Endodermal cell (in vitro differentiated cells): ENCODE data around the gene SUFU. TPM values are rescaled to one million over a fixed set of nuclear protein-coding genes. Genes with fewer than 3 reads are reported as not detected.

Source experiments
- DNase-seq: peaks from one replicate; pipeline ENCODE4 v3.0.0-alpha.2; 2017
- H3K27ac ChIP-seq: 2 replicates; pipeline ENCODE4 v1.5.1; 2013; ENCODE audit warnings: mild to moderate bottlenecking, low read depth, low read length, moderate library complexity
- H3K27me3 ChIP-seq: 2 replicates; pipeline ENCODE4 v1.6.1; 2013; ENCODE audit warnings: mild to moderate bottlenecking, low read length, moderate library complexity; ENCODE audit not compliant: insufficient read depth, control insufficient read depth, poor library complexity, severe bottlenecking
- H3K36me3 ChIP-seq: 2 replicates; pipeline ENCODE4 v1.7.0; 2013; ENCODE audit warnings: mild to moderate bottlenecking, low read length, moderate library complexity; ENCODE audit not compliant: control insufficient read depth, insufficient read depth
- H3K4me1 ChIP-seq: one replicate; pipeline ENCODE4 v1.7.0; 2013; ENCODE audit warnings: low read length; ENCODE audit not compliant: control insufficient read depth, insufficient read depth
- H3K4me3 ChIP-seq: 2 replicates; pipeline ENCODE4 v1.5.1; 2013; ENCODE audit warnings: mild to moderate bottlenecking, low read length, moderate library complexity
- H3K9ac ChIP-seq: 2 replicates; pipeline ENCODE4 v1.6.1; 2013; ENCODE audit warnings: mild to moderate bottlenecking, low read length, moderate library complexity; ENCODE audit not compliant: poor library complexity, severe bottlenecking; ENCODE audit errors: extremely low read depth
- H3K9me3 ChIP-seq: 2 replicates; pipeline ENCODE4 v1.6.1; 2013; ENCODE audit warnings: mild to moderate bottlenecking, low read length, moderate library complexity; ENCODE audit not compliant: control insufficient read depth
- H3K27ac Mint-ChIP-seq: 2 replicates; pipeline ENCODE4 v1.8.0; 2020; ENCODE audit warnings: mixed read lengths
- H3K27me3 Mint-ChIP-seq: 2 replicates; pipeline ENCODE4 v1.8.0; 2021; ENCODE audit warnings: mild to moderate bottlenecking, mixed read lengths; ENCODE audit not compliant: insufficient read depth
- H3K36me3 Mint-ChIP-seq: 2 replicates; pipeline ENCODE4 v1.8.0; 2020; ENCODE audit warnings: low read depth, mixed read lengths
- H3K4me1 Mint-ChIP-seq: 2 replicates; pipeline ENCODE4 v1.8.0; 2020; ENCODE audit warnings: mixed read lengths
- H3K4me3 Mint-ChIP-seq: 2 replicates; pipeline ENCODE4 v1.8.0; 2020; ENCODE audit warnings: mild to moderate bottlenecking, moderate library complexity, mixed read lengths
- H3K9me3 Mint-ChIP-seq: 2 replicates; pipeline ENCODE4 v1.8.0; 2020; ENCODE audit warnings: mild to moderate bottlenecking, mixed read lengths
- WGBS, 2 experiments: methylation state at CpG; one replicate each; pipeline versions ENCODE4 v1.1.5 to v1.1.7; 2013; ENCODE audit warnings: missing lambda C conversion rate in 2 of 2, mixed read lengths in 1 of 2; ENCODE audit not compliant: insufficient coverage in 1 of 2, insufficient read length in 1 of 2; 5-methylcytosine and 5-hydroxymethylcytosine counted together
- total RNA-seq, 2 donors: library from RNA; stranded (reverse); fragmentation: NEBNext Ultra II Directional in 1 of 2; extraction: Animal tissue kit (Norgen Biotek cat#: 25700) in 1 of 2; gene quantifications; 2 replicates in 1 of 2; 3 replicates in 1 of 2; pipeline ENCODE4 v1.2.1, GENCODE V29; 2021
- TF ChIP-seq, protein P1 (sequence below): fragments of 200-600 bp; sonication (generic); conservative IDR thresholded peaks from 2 replicates; pipeline ENCODE4 v1.5.0; 2021; ENCODE audit warnings: antibody characterized with exemption, mild to moderate bottlenecking

SUFU gene
- total RNA-seq, 2 donors from 2014 or later: 19.1 to 20.6 TPM

DNA sequence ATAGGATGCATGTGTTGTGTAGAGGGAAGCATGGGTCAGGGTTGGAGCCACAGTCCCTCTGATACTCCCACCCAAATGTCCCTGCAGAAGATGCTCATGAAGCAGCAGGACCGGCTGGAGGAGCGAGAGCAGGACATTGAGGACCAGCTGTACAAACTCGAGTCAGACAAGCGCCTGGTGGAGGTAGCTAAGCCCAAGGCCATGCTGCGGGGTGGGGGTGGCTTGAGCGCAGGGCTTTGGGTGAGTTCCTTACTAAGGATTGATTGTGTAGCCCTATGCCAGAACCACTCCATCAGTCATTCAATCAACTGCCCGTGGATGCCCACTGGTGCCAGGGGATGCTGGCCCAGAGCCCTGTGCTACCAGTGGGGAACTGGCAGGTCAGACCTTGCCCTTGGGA lies 150.8 kb downstream of the SUFU start:
- Histone ChIP-seq H3K27ac (no peak overlapping the region), H3K4me1 (peaks cover 6% of the 10 kb centered on the region), H3K9me3 (no peaks in the 10 kb centered on the region), H3K27me3 (no peaks in the 10 kb centered on the region), H3K4me3 (no peak overlapping the region), H3K9ac (no peak overlapping the region), H3K36me3 (peaks cover 27% of the 10 kb centered on the region)
- TF ChIP-seq, protein P1, sequence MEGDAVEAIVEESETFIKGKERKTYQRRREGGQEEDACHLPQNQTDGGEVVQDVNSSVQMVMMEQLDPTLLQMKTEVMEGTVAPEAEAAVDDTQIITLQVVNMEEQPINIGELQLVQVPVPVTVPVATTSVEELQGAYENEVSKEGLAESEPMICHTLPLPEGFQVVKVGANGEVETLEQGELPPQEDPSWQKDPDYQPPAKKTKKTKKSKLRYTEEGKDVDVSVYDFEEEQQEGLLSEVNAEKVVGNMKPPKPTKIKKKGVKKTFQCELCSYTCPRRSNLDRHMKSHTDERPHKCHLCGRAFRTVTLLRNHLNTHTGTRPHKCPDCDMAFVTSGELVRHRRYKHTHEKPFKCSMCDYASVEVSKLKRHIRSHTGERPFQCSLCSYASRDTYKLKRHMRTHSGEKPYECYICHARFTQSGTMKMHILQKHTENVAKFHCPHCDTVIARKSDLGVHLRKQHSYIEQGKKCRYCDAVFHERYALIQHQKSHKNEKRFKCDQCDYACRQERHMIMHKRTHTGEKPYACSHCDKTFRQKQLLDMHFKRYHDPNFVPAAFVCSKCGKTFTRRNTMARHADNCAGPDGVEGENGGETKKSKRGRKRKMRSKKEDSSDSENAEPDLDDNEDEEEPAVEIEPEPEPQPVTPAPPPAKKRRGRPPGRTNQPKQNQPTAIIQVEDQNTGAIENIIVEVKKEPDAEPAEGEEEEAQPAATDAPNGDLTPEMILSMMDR: no peak
- H3K27ac Mint-ChIP-seq: no peak overlapping the region
- 93 to 94% methylated on average over 4 to 7 of the region's 7 CpGs for WGBS, 2 experiments
- H3K4me1 Mint-ChIP-seq: peaks cover 5% of the 10 kb centered on the region
- H3K9me3 Mint-ChIP-seq: no peaks in the 10 kb centered on the region
- H3K36me3 Mint-ChIP-seq: peaks cover 38% of the 10 kb centered on the region
- no peak overlapping the region for H3K4me3 Mint-ChIP-seq
- no peak for DNase-seq
- no peaks in the 10 kb centered on the region for H3K27me3 Mint-ChIP-seq

DNA sequence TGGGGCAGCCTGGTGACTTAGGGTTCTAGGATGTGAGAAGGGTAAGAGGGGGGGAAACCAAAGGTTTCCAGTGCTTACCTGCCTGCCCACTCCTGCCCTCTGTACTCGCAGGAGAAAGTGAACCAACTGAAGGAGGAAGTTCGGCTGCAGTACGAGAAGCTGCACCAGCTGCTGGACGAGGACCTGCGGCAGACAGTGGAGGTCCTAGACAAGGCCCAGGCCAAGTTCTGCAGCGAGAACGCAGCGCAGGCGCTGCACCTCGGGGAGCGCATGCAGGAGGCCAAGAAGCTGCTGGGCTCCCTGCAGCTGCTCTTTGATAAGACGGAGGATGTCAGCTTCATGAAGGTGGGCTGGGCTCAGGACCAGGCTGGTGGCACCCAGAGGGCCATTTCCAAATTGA lies 151.2 kb downstream of the SUFU start:
- no peak overlapping the region for H3K4me3 Mint-ChIP-seq
- Histone ChIP-seq H3K36me3 (peaks cover 27% of the 10 kb centered on the region), H3K9ac (no peak overlapping the region), H3K4me3 (no peak overlapping the region), H3K27me3 (no peaks in the 10 kb centered on the region), H3K4me1 (peaks cover 2% of the 10 kb centered on the region), H3K27ac (no peak overlapping the region), H3K9me3 (no peaks in the 10 kb centered on the region)
- H3K9me3 Mint-ChIP-seq: no peaks in the 10 kb centered on the region
- TF ChIP-seq, protein P1: no peak
- H3K27me3 Mint-ChIP-seq: no peaks in the 10 kb centered on the region
- 95 to 96% methylated on average over 11 to 12 of the region's 12 CpGs for WGBS, 2 experiments
- DNase-seq: no peak
- H3K36me3 Mint-ChIP-seq: peaks cover 38% of the 10 kb centered on the region
- no peak overlapping the region for H3K27ac Mint-ChIP-seq
- peaks cover 3% of the 10 kb centered on the region for H3K4me1 Mint-ChIP-seq

DNA sequence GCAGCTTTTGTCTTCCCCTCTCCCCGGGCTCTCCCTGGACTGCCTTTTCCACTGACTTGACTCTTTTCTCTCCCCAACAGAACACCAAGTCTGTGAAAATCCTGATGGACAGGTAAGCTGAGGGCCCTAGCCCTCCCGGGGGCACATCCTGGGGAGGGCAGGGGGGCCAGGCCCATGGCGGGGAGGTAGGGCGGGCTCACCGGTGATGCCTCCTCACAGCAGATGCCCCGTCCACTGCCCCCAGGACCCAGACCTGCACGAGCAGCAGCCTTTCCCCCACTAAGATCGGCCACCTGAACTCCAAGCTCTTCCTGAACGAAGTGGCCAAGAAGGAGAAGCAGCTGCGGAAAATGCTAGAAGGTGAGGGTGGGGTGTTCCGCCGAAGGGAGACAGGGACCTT lies 152.3 kb downstream of the SUFU start:
- Histone ChIP-seq H3K9me3 (no peaks in the 10 kb centered on the region), H3K4me1 (no peaks in the 10 kb centered on the region), H3K36me3 (peaks cover 27% of the 10 kb centered on the region), H3K27ac (no peak overlapping the region), H3K4me3 (no peak overlapping the region), H3K27me3 (no peaks in the 10 kb centered on the region), H3K9ac (no peak overlapping the region)
- WGBS, 2 experiments: 80 to 93% methylated on average over 1 to 12 of the region's 12 CpGs
- Mint-ChIP-seq H3K27me3 (no peaks in the 10 kb centered on the region), H3K36me3 (peaks cover 38% of the 10 kb centered on the region), H3K4me3 (no peak overlapping the region), H3K9me3 (no peaks in the 10 kb centered on the region), H3K4me1 (no peaks in the 10 kb centered on the region), H3K27ac (no peak overlapping the region)
- no peak for DNase-seq
- TF ChIP-seq, protein P1: no peak
